ENCODE data around the gene STRA6.

The STRA6 gene

GRCh38 chr15:74144153-74144775 lies 58.3 kb downstream of the STRA6 start:
- CTCF ChIA-PET, result interaction anchor here (0.6 to 2.6 kb wide), 4 partner anchors 10 to 165 kb away, joined by 3 to 14 read pairs (median 6); no protein-coding TSS in a partner anchor
- no peak overlapping the region for H3K4me3 ChIP-seq (ENCODE audit: low read depth, low read length)
- no peak for DNase-seq (ENCODE audit: low read depth, low spot score)
- POLR2A ChIA-PET, result no interaction called here
- TF ChIP-seq CTCF (IDR thresholded peaks at IDR 0.05; ENCODE audit: insufficient read depth, low read length, missing control alignments), result no peak

- POLR2A ChIA-PET, result no interaction called here
Observed at GRCh38 chr15:74141591-74141990, 61.0 kb downstream of the STRA6 start.

GRCh38 chr15:74138642-74139041 lies 63.9 kb downstream of the STRA6 start:
- no peak overlapping the region for H3K4me3 ChIP-seq (ENCODE audit: low read depth, low read length)
- ChIA-PET CTCF (interaction anchor here (1.1 to 2.7 kb wide), 2 partner anchors 169 to 176 kb away, joined by 4 to 12 read pairs; no protein-coding TSS in a partner anchor), POLR2A (no interaction called here)
- TF ChIP-seq CTCF (IDR thresholded peaks at IDR 0.05; ENCODE audit: insufficient read depth, low read length, missing control alignments), result no peak
- DNase-seq (ENCODE audit: low read depth, low spot score), result no peak

More at GRCh38 chr15:74141591-74141990, 61.0 kb downstream of the STRA6 start:
- no peak overlapping the region for H3K4me3 ChIP-seq (ENCODE audit: low read depth, low read length)
- TF ChIP-seq CTCF (IDR thresholded peaks at IDR 0.05; ENCODE audit: insufficient read depth, low read length, missing control alignments), result no peak
- CTCF ChIA-PET, result no interaction called here
- DNase-seq (ENCODE audit: low read depth, low spot score), result no peak

- no peak for DNase-seq (ENCODE audit: low read depth, low spot score)
- ChIA-PET CTCF (interaction anchor here (1.0 to 2.7 kb wide), 2 partner anchors 9 to 170 kb away, joined by 3 to 12 read pairs; no protein-coding TSS in a partner anchor), POLR2A (no interaction called here)
- no peak overlapping the region for H3K4me3 ChIP-seq (ENCODE audit: low read depth, low read length)
- TF ChIP-seq CTCF (IDR thresholded peaks at IDR 0.05; ENCODE audit: insufficient read depth, low read length, missing control alignments), result no peak
Observed at GRCh38 chr15:74137537-74137894, 65.1 kb downstream of the STRA6 start.

GRCh38 chr15:74136814-74137536 lies 65.6 kb downstream of the STRA6 start:
- TF ChIP-seq CTCF (IDR thresholded peaks at IDR 0.05; ENCODE audit: insufficient read depth, low read length, missing control alignments), result no peak
- DNase-seq (ENCODE audit: low read depth, low spot score), result no peak
- CTCF ChIA-PET, result interaction anchor here (1.0 to 2.7 kb wide), 2 partner anchors 9 to 171 kb away, joined by 3 to 12 read pairs; no protein-coding TSS in a partner anchor

GRCh38 chr15:74136540-74136813 lies 66.1 kb downstream of the STRA6 start:
- DNase-seq (ENCODE audit: low read depth, low spot score), result no peak
- H3K4me3 ChIP-seq (ENCODE audit: low read depth, low read length), result peak overlapping the region; percentile 56
- CTCF ChIA-PET, result interaction anchor here (1.0 to 3.5 kb wide), 4 partner anchors 22 to 185 kb away, joined by 3 to 42 read pairs (median 6); no protein-coding TSS in a partner anchor
- no peak for TF ChIP-seq CTCF (IDR thresholded peaks at IDR 0.05; ENCODE audit: insufficient read depth, low read length, missing control alignments)
- POLR2A ChIA-PET, result no interaction called here

More at GRCh38 chr15:74136814-74137536, 65.6 kb downstream of the STRA6 start:
- POLR2A ChIA-PET, result no interaction called here
- peak overlapping the region; percentile 56 for H3K4me3 ChIP-seq (ENCODE audit: low read depth, low read length)

Measured in AG04449 (cell line).